ENCODE results near the gene LPAR6.

LPAR6 gene

DNA sequence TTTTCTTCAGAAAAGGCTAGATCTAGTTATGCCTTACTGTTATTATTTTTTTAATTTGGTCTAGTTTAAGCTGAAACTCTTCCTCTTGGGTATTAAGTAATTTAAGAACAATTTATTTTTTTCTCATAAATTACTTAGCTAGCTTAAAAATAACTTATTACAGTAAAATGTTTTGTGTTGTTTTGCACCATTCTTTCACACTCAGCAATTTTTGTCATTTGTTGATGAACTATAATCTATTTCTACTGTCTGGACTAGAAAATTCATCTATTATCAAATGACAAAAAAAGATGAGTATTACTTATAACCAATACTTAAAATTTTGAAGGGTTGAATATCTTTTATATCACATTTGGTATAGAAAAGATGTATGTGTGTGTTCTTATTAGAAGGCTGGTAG lies 1.6 kb upstream of the LPAR6 start:
- DNase-seq (ENCODE audit: low spot score), result no peak

DNA sequence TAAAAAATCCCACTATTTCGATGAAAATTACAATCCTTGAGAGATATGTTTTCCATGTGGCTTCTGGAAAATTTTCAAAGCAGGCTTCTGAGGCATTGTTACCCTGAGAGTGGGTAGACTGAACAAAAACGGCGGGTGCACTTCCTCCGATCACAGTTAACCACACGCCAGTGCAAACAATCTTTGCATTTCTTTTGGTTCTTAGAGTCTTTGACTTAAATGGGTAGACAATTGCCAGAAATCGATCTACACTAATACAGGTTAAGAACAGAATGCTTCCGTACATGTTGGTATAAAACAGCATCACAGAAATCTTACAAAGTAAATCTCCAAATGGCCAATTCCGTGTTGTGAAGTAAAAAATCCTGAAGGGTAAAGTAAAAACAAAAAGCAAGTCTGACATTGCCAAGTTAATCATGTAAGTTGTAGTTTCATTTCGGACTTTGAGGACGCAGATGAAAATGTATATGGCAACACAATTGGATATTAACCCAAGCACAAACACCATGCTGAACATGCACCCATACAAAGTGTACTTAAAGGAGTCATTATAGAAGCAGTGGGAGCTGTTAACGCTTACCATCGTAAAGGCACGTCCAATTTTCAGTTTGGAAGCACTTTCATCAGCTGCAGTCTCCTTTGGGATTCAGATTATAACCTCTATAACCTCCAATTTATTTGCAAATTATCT lies 927 bp downstream of the LPAR6 start:
- no peak for DNase-seq (ENCODE audit: low spot score)

DNA sequence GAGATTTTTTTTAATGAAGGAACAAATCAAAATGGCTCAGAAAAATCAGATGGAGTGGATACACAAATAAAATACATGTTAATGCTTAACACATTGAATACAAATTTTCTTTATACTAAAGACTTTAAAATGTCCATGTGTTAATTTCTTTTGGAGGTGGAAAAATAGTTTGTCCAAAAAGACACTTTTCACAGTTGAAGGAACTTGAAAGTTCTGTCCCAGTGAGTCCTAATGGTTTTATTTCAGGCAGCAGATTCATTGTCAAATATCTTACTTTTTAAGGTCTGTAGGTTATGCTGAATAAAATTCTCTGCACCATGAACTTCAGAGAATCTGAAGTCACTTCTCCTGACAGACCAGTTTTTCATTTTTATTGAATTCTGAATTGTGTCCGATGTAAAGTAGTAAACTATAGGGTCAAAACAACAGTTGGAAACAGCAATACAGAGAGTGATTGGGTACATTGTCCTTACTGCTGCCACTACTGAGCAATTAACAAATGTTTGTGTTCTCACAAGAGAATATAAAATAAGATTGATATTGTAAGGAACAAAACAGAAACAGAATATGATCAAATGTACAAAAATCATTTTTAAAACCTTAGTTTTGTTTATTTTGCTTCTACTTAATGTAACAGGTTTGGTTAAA lies 1.6 kb downstream of the LPAR6 start:
- DNase-seq (ENCODE audit: low spot score), result no peak

DNA sequence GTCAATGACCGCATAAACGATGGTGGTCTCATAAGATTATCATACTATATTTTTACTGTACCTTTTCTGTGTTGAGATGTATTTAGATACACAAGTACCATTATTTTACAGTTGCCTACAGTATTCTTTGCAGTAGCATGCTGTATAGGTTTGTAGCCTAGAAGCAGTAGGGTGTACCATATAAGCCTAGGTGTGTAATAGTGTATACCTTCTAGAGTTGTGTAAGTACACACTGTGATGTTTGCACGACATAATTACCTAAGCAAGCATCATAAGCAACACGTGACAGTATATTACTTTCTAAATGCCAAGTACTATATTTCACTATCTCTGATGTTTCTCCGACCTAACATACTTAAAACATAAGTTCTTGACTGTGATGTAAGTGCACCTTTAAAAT lies 2.7 kb downstream of the LPAR6 start:
- no peak for DNase-seq (ENCODE audit: low spot score)

DNA sequence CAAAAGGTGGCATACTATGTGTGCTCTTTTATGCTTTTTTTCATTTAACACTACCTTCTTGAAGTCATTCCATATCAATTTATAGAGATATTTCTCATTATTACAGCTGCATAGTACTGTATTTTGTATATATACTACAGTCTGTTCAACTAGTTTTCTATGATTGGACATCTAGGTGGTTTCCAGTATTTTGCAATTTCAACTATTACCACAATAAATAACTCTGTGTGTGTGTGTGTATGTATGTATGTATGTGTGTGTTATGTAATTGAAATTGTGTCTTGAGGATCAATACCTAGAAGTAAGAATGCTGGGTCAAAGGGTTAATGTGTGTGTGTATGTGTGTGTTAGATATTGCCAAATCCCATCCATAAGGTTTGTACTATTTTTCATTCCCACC lies 7.0 kb downstream of the LPAR6 start:
- no peak for DNase-seq (ENCODE audit: low spot score)

DNA sequence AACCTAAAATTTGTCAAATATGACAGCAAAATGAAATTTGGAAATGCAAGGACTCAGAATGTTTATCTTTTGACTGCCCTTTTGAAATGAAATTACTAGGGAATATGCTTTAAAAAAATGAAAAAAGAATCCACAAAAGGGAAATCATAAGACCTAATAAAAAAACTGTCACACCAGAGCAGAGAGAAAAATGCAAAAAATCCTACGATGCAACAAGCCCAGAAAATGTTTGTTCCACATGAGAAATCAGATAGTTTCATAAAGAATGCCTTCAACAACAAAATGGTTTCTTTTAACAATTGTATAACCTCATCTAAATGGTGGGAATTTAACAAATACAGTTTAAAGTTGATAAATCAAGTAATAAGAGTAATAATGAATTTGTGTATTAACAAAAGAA lies 8.0 kb downstream of the LPAR6 start:
- no peak for DNase-seq (ENCODE audit: low spot score)

DNA sequence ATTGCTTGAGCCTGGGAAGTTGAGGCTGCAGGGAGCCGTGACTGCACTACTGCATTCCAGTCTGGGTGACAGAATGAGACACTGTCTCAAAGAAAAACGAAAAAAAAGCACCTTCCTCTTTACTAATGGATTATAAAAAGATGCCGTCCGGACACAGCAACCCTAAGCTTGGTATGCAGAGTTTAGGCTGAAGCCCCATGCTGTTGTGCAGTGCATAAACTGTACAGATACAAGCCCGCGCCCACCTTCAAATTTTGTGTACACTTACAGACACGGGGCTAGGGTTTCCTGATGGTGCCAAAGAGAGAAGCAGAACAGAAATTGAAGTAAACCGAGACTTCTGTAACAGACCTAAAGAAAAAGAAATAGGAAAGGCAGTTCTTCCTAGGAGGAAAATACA lies 9.0 kb downstream of the LPAR6 start:
- no peak for DNase-seq (ENCODE audit: low spot score)

DNA sequence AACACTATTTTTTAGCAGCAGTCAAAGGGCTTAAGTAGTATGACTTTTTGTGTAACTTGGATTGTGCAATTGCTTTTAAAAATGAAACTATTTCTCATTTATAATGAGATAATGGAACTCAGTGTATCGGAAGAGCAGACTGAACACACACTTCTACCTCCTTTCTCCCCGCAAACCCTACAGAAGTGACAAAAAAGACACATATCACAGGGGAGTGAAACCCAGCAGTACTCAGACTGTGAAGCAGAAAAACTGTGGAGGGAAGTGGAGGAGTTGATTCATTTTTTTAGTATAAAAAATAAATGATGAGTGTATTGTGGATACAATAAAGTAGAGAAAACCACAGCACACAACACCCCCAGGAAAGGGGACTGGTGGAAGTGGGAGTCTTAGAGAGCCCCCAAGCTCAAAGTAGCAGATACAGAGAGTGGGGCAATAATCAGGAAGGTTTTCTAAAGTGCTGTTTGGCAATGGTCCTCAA lies 9.7 kb downstream of the LPAR6 start:
- DNase-seq (ENCODE audit: low spot score), result no peak

DNA sequence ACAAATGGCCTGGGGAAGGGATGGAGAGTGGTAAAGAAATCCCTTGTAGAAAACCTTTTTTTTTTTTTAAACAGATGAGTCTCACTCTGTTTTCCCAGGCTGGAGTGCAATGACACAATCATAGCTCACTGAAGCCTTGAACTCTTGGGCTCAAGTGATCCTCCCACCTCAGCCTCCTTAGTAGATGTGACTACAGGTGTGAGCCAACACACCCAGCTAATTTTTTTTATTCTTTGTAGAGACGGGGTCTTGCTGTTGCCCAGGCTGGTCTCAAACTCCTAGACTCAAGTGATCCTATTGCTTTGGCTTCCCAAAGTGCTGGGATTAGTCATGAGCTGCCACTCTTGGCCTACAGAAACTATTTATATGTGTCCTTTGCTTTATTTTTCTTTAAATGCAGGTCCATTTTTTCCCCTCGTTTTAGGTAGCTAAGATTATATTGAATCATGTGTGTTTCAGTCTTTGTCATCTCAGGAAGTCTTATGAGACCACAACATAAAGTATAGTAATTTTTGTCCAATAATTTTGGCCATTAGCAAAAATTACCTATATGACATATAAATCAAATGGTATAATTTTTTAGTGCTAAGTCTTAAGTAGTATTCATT lies 10.5 kb downstream of the LPAR6 start:
- no peak for DNase-seq (ENCODE audit: low spot score)

DNA sequence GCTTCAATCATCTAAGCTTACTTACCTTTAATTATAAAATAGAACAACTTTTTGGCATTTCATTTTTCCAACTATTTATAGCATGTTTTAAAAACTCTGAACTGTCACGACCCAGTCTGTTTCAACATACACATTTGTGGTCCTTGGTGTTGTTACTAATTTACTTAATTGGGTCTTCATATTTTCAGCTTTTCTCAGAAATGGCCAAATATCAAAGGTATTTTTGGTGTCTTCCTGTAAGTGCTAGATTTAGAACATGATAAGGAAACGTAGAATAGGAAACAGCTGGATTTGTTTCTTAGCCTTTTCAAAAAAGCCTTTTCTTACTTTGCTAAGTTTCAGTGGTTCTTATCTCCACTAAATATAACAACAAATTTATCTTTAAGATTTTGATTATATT lies 11.4 kb downstream of the LPAR6 start:
- no peak for DNase-seq (ENCODE audit: low spot score)

DNA sequence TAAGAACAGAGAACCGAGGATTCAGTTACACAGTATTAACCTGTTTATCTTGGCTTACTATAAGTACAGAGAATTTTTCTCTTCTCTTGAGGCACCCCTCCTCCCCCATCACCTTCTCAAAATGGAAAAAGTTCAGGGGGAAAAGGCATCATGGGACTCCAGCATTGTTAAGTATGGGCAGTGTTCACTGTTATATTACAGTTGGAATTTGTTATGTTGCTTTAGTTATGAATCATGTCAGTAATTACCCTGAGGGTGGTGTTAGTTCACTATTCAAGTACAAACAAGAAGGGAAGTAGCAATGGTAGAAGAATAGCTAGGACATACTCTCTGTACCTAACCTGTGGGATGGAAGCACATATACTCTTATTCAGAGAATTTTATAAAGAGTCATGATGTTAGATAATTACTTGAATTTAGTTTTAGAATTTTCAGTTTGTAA lies 12.0 kb downstream of the LPAR6 start:
- no peak for DNase-seq (ENCODE audit: low spot score)

DNA sequence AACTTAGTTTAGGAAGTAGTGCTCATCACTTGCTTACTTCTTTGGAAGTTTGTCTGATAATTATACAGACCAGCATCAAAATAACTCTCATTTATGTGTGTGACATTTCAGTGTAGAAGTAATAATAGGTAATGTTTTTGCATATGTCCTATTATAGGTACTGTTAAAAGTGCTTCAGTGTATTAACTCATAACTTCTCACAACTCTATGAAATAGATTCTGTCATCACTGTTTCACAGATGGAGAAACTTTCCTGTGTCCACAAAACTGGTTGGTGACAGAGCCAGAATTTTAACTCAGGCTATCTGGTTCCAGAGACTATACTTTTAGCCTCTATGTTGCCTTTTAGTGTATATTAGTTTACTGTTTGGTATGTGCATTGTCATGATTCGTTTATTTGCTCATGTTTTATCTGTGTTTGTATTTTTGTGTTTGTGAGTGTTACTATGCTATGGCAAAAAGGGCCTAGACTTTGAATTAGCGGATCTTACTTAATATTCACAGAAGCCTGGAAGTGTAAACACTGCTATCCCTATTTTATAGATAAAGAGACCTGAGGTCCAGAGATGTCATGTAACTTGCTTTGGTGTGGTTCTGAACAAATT lies 12.7 kb downstream of the LPAR6 start:
- no peak for DNase-seq (ENCODE audit: low spot score)

DNA sequence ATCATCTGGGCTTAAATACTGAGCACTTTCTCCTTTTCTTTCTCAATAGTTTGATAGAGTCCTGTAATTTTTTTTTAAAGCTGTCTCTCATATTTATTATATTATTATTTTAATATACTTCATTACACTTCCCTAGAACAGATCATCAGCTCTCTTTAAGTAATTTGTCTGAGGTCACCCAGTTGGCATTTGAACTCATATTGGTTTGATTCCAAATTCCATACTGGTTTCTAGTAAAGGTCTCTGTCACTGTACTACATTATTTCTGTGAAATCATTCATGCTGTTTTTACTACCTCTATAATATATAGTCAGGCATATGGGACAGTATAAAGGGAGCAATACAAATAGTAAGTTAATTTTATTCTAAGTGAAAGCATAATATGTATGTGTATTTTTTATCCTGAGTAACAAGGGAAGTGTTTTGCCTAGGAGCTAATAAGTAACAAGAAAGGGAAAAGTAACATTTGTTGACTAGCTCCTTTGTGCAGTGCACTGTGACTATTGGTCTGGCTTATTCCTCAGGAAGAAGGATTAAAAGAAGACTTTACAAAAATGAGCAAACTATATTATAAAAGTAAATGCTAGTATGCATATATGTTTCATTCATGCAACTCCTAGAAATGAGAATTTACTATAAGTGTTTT lies 14.3 kb downstream of the LPAR6 start:
- DNase-seq (ENCODE audit: low spot score), result no peak

DNA sequence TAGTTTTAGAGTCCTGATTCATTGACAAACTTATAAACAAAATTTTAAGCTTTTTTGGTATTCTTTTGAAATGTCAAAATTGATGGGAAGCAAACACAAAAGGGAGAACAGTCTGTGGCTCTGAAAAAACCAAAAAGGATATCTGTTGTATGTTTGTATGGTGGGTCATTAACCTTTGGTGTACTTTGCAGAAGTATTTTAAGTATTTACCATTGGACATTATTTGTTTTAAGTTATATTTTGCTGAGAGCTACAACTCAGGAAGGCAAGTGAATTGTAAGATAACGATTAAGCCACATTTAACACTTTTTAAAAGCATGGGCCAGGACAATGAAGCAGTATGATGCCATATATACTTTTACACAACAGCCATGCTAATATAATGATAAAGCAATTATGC lies 15.2 kb downstream of the LPAR6 start:
- DNase-seq (ENCODE audit: low spot score), result no peak

DNA sequence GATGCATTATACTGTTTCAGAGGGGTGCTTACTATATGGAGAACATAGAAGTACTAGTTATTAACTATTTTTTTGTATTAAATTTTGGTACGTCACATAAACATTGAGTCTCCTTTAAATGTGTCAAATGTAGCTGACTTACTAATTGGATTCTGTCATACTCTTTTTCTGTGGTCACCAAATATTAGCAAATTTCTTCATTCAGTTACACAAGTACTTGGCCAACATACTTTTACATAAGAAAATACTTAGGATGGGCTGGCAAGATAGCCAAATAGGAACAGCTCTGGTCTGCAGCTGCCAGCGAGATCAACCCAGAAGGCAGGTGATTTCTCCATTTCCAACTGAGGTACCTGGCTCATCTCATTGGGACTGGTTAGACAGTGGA lies 19.2 kb downstream of the LPAR6 start:
- no peak for DNase-seq (ENCODE audit: low spot score)

DNA sequence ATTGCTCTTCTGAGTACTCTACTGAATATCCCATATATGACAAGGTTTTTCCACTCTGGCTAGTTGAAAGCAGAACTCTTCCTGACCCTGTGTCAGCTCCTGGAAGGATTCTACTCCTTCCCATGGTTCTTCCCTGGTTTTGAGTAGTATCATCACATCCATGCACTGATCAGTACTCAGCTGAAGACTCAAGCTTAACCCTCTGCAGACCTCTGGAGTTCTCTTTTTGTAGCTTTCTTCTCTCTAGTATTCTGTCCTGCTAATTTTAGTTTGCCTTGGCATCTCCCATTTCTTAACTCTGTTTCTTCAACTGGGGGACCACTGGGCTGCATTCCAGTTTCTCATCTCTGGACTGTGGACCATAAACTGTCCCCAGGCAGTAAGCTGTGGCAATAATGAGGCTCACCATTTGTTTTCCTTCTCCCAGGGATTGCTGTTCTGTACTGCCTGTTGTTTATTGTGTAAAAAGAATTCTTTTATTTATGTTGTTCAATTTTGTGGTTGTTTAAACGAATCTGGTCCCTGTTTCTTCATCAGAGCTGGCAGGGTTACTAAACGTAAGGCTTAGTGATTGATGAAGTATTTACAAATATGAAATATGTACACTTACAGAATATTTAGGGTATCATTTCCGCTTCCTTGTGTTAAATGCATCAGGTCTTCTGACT lies 19.7 kb downstream of the LPAR6 start:
- no peak for DNase-seq (ENCODE audit: low spot score)

DNA sequence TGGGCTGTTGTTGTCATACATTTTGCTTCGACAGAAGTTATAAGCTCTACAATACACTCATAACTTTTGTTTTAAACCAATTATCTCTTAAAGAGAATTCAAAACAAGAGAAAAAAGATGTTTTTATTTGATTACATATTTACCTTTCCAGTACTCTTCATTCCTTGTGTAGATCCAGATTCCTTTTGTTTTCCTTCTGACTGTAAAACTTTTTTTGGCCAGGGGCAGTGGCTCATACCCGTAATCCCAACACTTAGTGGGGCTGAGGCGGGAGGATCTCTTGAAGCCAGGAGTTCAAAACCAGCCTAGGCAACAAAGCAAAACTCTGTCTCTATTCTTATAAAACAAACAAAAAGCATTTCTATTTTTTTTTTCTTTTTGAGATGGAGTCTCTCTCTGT lies 21.7 kb downstream of the LPAR6 start:
- DNase-seq (ENCODE audit: low spot score), result no peak

DNA sequence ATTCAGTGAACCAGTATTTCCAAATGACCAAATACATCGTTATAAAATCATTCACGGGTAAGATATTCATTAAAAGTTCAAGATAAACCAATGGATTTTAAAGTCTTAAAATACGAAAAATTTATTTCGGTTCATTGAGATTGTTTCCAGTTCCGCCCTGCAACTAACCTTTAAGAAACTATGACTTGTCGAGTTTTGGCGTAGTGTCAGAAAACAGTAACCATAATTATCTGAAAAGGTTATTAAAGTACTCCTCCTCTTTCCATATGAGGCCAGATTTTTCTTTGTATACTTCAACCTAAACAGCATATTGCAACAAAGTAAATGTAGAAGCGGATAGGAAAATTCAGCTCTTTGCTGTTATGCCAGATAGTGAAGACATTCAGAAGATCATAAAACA lies 26.1 kb downstream of the LPAR6 start:
- no peak for DNase-seq (ENCODE audit: low spot score)

DNA sequence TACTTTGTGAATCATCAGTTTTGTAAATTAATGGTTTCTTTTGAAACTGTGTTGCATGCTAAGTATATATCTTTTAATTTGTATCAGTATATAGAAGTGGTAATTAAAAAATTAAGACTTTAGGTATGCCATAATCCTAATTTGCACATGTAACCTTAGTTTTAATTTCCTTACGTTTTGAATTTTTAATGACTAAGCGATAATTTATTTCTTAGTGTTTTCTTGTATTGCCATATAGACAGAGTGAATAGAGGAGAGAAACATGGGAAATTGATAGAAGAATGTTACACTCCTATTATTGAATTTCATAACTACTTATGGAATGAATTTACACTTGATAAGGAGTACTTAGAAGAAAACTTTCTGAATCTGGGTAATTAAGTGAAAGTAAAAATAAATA lies 29.5 kb downstream of the LPAR6 start:
- DNase-seq (ENCODE audit: low spot score), result no peak

DNA sequence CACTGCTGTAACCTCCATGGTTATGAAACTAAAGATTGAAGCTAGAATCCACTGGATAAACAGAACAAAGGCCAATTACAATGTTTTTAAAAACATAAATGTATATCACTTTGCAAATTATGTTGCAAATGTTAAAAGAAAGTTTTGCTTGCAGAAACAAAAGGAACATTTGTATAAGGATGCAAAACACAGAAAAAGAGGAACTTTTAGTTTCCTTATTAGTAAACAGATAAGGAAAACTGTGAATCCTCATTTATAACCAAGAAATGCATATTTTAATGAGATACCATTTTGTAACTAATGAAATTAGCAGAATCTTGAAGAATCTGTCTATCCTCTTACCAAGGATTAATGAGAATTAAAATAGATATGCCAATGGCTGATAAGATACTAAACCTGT lies 32.3 kb downstream of the LPAR6 start:
- DNase-seq (ENCODE audit: low spot score), result no peak

DNA sequence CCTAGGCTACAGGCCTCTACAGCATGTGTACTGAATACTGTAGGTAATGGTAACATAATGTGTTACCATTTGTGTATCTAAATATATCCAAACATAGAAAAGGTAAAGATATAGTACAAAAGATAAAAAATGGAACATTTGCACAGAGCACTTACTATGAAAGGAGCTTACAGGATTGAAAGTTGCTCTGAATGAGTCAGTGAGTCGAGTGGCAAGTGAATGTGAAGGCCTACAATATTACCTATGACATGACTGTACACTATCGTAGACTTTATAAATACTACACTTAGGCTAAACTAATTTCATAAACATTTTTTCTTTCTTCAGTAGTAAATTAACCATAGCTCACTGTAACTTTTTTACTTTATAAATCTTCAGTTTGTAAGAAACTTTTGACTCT lies 35.1 kb downstream of the LPAR6 start:
- DNase-seq (ENCODE audit: low spot score), result no peak

DNA sequence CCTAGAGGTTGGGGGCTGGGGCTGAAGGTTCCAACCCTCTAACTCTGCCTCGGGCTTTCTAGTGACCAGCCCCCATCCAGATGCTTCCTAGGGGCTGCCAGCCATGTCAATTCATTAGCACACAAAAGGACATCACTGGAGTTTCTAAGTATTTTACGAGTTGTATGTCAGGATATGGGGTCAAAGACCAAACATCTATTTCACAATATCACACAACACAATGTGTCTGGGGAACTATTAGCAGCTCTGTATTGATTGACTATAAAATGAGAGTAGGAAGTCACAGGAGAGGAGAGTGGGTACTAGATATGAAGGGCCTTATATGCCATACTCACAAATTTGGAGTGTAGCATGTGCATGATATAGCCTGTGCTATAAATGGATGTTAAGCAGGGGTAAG lies 42.1 kb downstream of the LPAR6 start:
- DNase-seq (ENCODE audit: low spot score), result no peak

Measured in SK-N-DZ (cell line).